ENCODE results near the gene RNF157.
A peak's percentile ranks its signal among the peaks of the same experiment; 100 is the strongest.

Gene RNF157

DNA sequence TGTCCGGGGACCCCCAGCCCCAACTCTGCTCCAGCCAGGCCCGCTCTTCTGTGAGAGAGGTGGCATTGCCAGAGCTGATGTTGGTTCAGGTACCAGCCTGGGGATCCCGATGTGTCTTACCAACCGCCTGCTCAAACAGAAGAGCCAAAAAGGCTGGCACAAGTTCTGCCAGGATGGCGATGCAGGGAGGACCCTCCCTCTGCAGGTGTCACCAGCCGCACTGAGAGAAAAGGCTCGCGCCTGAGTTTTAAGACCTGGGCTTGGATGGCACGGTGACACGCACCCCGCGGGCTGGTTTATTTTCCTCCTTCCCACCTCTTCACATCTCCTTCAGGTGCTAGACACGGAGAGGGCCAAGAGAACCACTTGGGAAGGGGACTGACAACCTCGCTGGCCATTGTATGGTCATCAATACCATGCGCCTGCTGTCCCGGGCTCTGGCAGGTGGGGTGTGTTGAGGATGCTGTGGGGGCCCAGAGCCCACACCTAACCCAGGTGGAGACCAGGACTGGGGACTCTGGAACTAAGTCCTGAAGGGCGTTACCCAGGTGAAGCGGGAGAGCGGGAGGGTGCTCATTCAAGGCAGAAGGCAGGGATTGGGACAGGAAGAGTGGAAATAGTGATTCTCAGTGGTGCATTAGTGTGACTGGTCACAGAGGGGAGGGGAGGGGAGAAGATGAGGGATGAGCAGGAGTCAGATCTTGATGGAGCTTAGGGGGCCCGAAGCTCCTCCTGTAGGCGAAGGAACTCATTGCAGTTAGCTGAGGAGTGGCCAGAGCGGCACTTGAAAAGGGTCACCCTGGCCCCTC, 115.5 kb downstream of the RNF157 start:
- DNase-seq (ENCODE audit: low read depth, low spot score), result no peak

DNA sequence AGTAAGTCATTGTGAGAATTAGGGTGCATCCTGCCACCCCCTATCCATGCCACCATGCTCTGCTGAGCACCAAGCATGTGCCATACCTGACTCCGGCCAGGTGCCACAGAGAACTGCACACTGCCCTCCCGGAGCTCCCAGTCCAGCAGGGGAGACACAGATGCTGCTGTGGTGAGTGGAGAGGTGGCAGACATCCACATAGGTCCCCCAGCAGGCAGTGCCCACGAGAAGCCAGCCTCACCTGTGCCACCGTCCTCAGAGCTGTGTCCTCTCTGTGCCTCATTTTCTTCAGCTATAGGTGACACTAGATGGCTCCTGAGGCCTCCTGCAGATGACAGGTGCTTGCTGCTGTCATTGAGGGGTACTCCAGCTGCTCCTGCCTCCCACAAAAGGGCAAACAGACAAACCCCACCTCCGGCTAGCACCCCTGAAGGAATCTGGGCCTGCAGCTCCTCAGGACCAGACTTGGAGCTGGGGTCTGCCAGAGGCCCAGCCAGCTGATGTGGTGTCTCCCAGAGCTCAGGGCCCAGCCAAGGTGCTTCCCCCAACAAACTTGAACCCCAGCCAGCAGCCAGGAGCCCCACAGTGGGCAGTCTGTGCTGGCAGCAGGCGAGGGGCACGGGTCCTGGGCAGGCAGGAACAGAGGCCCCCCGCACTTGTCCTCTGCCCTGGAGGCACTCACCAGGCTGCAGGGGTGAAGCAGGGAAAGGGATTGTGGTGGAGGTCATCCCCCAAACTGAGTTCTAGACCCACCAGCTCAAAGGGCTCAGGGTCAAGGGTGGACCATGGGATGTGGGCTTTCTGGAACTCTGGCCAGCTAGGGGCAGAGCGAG, 116.3 kb downstream of the RNF157 start:
- DNase-seq (ENCODE audit: low read depth, low spot score), result no peak

DNA sequence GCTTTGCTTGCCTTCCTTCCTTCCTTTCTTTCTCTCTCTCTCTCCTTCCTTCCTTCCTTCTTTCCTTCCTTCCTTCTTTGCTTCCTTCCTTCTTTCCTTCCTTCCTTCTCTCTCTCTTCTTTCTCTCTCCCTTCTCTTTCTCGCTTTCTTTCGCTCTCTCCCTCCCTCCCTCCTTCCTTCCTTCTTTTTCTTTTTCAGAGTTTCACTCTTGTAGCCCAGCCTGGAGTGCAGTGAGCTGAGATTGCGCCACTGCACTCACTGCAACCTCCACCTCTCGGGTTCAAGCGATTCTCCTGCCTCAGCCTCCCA, 117.1 kb downstream of the RNF157 start:
- no peak for DNase-seq (ENCODE audit: low read depth, low spot score)

GRCh38 chr17:76122431-76123190, 117.7 kb downstream of the RNF157 start:
- no peak for DNase-seq (ENCODE audit: low read depth, low spot score)

GRCh38 chr17:76121932-76122430, 118.3 kb downstream of the RNF157 start:
- no peak for DNase-seq (ENCODE audit: low read depth, low spot score)

- no peak for DNase-seq (ENCODE audit: low read depth, low spot score)
Measured at GRCh38 chr17:76120658-76121008, 119.7 kb downstream of the RNF157 start.

GRCh38 chr17:76119409-76120371, 120.6 kb downstream of the RNF157 start:
- DNase-seq (ENCODE audit: low read depth, low spot score), result no peak

DNA sequence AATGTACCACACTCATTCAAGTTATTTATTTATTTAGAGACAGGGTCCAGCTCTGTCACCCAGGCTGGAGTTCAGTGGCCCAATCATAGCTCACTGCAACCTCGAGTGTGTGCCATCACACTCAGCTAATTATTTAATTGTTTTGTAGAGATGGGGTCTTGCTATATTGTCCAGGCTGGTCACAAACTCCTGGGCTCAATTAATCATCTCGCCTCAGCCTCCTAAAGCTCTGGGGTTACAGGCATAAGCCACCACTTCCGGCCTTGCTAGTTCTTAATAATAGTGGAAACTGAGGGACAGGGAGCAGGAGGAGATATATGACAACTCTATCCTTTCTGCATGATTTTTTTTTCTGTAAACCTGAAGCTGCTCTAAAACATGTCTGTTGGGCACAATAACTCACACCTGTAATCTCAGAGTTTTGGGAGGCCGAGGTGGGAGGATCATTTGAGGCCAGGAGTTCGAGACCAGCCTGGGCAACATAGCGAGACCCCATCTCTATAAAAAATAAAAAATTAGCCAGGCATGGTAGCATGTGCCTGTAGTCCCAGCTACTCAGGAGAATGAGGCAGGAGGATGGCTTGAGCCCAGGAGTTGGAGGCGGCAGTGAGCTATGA, 125.0 kb downstream of the RNF157 start:
- no peak for DNase-seq (ENCODE audit: low read depth, low spot score)

DNA sequence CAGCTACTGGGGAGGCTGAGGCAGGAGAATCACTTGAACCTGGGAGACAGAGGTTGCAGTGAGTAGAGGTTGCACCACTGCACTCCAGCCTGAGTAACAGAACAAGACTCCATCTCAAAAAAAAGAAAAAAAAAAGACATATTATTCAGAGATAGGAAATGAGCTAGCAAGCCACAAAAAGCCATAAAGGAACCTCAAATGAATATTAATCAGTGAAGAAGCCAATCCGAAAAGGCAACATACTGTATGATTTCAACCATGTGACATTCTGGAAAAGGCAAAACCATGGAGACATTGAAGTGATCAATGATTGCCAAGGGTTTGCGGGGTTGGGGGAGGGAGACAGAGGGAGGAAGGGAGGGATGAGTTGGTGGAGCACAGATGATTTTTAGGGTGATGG, 128.3 kb downstream of the RNF157 start:
- DNase-seq (ENCODE audit: low read depth, low spot score), result no peak

DNA sequence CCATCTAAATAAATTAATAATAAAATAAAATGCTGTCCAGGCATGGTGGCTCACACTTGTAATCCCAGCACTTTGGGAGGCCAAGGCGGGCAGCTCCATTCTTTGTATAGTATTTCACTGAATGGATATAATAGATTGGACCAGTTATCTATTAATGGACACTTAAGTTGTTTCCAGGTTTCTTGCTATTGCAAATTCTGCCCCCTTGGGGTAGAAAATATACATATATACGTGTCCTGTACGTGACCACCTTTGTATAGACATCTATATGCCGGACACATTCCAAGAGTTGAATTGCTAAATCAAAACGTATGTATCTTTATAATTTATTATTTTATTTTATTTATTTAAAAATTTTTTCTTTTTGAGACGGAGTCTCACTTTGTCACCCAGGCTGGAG, 132.8 kb downstream of the RNF157 start:
- no peak for DNase-seq (ENCODE audit: low read depth, low spot score)

DNA sequence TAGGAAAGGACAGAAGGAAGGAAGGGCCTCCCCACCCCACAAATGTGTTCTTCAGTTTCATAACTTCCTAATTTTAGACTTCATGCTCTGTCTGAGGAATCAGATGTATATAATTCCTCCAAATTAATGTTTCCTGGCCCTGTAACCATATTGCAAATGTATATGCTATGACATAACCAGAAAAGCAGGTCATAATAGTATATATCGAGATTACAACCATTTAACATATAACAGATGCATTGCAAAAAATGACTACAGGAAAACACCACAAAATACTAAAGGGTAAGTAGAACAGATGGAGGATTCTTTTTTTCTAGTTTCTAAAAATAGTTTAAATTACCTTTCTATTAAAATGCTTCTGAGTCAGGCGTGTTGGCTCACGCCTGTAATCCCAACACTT, 133.6 kb downstream of the RNF157 start:
- DNase-seq (ENCODE audit: low read depth, low spot score), result no peak

- DNase-seq (ENCODE audit: low read depth, low spot score), result no peak
Measured at GRCh38 chr17:76104896-76105231, 135.4 kb downstream of the RNF157 start.

GRCh38 chr17:76104140-76104895, 136.0 kb downstream of the RNF157 start:
- DNase-seq (ENCODE audit: low read depth, low spot score), result no peak

DNA sequence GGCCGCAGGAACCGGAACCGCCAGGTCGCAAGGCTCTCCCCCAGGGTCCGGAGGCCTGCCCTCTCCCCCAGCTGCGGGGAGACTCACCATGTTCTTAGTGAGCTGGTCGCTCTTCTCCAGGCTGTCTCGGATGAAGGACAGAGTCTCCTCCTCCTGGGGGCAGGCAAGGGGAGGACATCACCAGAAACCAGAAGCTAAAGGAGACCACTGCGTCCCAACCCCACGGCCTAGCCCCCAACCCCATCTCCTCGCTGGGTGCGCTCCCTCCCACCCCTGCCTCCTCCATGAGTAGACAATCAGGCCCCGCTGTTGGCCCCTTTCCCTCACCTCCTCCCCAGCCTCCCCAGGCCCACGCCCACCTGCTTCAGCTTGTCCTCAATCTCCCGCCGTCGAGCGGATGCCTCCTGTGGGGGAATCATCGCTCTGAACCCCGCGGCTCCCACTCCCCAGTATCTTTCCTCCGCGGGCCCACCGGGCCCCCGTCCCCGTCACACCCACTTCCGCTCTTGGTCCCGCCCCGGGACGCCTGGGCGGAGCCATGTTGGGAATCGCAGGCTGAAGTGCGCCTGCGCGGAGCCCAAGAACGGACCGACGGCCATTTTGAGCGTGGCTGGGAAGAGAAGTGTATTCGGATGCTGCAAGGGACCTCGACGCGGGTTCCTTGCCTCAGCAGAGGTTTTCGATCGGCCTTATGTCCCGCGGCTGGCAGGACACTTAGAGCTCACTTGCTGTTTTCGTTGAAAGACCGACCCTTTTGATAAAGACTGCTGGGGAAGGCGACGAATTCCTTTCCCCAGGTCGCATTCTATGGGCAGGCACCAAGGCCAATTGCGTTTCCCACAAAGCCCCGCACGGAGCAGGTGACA, 136.8 kb downstream of the RNF157 start, which contains the start of gene EXOC7:
EXOC7 (minus strand) TSS at position 514 of the 866 bp plus-strand sequence; CDS start at position 419, 95 bp downstream.
- peak; percentile 82 for DNase-seq (ENCODE audit: low read depth, low spot score)

GRCh38 chr17:76102944-76103273, 137.4 kb downstream of the RNF157 start:
- DNase-seq (ENCODE audit: low read depth, low spot score), result no peak

- no peak for DNase-seq (ENCODE audit: low read depth, low spot score)
Measured at GRCh38 chr17:76097716-76098295, 142.5 kb downstream of the RNF157 start.

DNA sequence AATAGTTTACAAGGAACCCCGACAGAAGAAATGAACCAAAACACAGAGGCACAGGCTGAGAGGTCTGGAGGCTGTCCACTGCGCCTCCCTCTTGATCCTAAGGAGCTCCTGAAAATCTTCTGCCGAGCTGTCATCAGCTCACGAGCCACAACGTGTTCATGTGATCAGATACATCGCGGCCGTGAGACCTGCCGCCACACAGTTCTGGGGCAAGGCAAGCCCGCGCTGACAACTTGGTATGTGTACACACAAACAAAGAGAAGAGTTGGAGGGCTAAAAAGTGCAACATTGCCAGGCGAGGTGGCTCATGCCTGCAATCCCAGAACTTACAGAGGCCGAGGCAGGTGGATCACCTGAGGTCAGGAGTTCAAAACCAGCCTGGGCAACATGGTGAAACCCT, 144.3 kb downstream of the RNF157 start:
- no peak for DNase-seq (ENCODE audit: low read depth, low spot score)

DNA sequence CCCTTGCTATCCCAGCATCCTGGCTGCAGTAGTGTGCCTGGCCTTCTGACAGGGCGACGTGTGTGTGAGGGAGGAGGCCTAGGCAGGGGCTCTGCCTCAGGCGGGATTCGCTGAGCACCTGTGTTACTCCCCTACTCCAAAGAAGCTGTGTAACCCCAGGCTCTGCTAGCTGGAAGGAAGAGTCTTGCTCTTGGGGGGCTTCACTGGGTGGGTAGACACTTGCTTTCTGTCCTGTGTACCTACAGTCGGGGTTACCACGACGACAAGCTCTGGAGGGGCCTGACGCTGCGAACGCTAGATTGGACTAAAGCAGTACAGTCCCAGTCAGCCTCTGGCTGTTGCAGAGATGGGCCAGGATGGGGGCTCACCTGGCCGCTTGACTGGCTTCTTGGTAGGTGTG, 146.2 kb downstream of the RNF157 start:
- DNase-seq (ENCODE audit: low read depth, low spot score), result no peak

Measured in activated naive CD8-positive, alpha-beta T cell treated with anti-CD3 and anti-CD28 coated beads, Interleukin-2, amount 50 U/mL, for 16 hours (primary cell).